ENCODE measurements around the gene GAS7. TPM values are rescaled to one million over a fixed set of nuclear protein-coding genes. Genes with fewer than 3 reads are reported as not detected.

Gene GAS7
- total RNA-seq, 3 donors from 2014 or later (not counting 1 experiment from before 2014, with no cell fraction given), result 70.7 to 89.1 (median 84.8) TPM

GRCh38 chr17:10127819-10128425 lies 70.5 kb downstream of the GAS7 start:
- H3K27ac ChIP-seq (ENCODE audit: low read length), result peak overlapping the region; percentile 8
- DNase-seq (no peak), ATAC-seq (peak in 1 of 3 donors; percentile 36)
- no peak for TF ChIP-seq CTCF (IDR thresholded peaks at IDR 0.05)
- WGBS (ENCODE audit: insufficient coverage), result 77% methylated on average over 19 of the region's 19 CpGs
- H3K9me3 ChIP-seq (ENCODE audit: control insufficient read depth, insufficient read depth, low read length), result no peaks in the 10 kb centered on the region
- Mint-ChIP-seq H3K4me1 (peaks cover 33 to 57% of the 10 kb centered on the region in 2 donors), H3K27me3 (ENCODE audit: low read depth in 2 of 2) (peaks cover 0 to 7% of the 10 kb centered on the region in 2 donors), H3K27ac (peak overlapping the region in 1 of 2 donors; percentile 38), H3K36me3 (no peaks in the 10 kb centered on the region), H3K4me3 (no peak overlapping the region), H3K9me3 (no peaks in the 10 kb centered on the region)
- H3K36me3 ChIP-seq (ENCODE audit: control insufficient read depth, insufficient read depth, low read length), result no peaks in the 10 kb centered on the region
- H3K4me1 ChIP-seq (ENCODE audit: control insufficient read depth, insufficient read depth, low read length), result peaks cover 65% of the 10 kb centered on the region
- intact Hi-C loops (cut with micrococcal nuclease), result no loop called here
- no peak overlapping the region for H3K4me3 ChIP-seq (ENCODE audit: low read length)
- no peaks in the 10 kb centered on the region for H3K27me3 ChIP-seq (ENCODE audit: control insufficient read depth, insufficient read depth, low read length)

GRCh38 chr17:10126616-10127501 lies 71.5 kb downstream of the GAS7 start:
- DNase-seq (no peak), ATAC-seq (peak in 2 of 3 donors; percentile 25 to 38)
- H3K27ac ChIP-seq (ENCODE audit: low read length), result peak overlapping the region; percentile 8
- WGBS (ENCODE audit: insufficient coverage), result 73% methylated on average over 16 of the region's 16 CpGs
- peak overlapping the region in 1 of 2 donors; percentile 6 for H3K27ac Mint-ChIP-seq
- H3K36me3 Mint-ChIP-seq, result no peaks in the 10 kb centered on the region
- no peaks in the 10 kb centered on the region for H3K27me3 ChIP-seq (ENCODE audit: control insufficient read depth, insufficient read depth, low read length)
- H3K36me3 ChIP-seq (ENCODE audit: control insufficient read depth, insufficient read depth, low read length), result no peaks in the 10 kb centered on the region
- H3K4me3 Mint-ChIP-seq, result no peak overlapping the region
- no peaks in the 10 kb centered on the region for H3K9me3 ChIP-seq (ENCODE audit: control insufficient read depth, insufficient read depth, low read length)
- peaks cover 0 to 7% of the 10 kb centered on the region in 2 donors for H3K27me3 Mint-ChIP-seq (ENCODE audit: low read depth in 2 of 2)
- peaks cover 39 to 68% of the 10 kb centered on the region in 2 donors for H3K4me1 Mint-ChIP-seq
- no peaks in the 10 kb centered on the region for H3K9me3 Mint-ChIP-seq
- H3K4me3 ChIP-seq (ENCODE audit: low read length), result no peak overlapping the region
- intact Hi-C loops (cut with micrococcal nuclease), result no loop called here
- peaks cover 75% of the 10 kb centered on the region for H3K4me1 ChIP-seq (ENCODE audit: control insufficient read depth, insufficient read depth, low read length)
- no peak for TF ChIP-seq CTCF (IDR thresholded peaks at IDR 0.05)

- H3K4me3 Mint-ChIP-seq, result no peak overlapping the region
- Histone ChIP-seq H3K4me1 (ENCODE audit: control insufficient read depth, insufficient read depth, low read length) (peaks cover 81% of the 10 kb centered on the region), H3K36me3 (ENCODE audit: control insufficient read depth, insufficient read depth, low read length) (no peaks in the 10 kb centered on the region), H3K27me3 (ENCODE audit: control insufficient read depth, insufficient read depth, low read length) (no peaks in the 10 kb centered on the region), H3K27ac (ENCODE audit: low read length) (no peak overlapping the region), H3K9me3 (ENCODE audit: control insufficient read depth, insufficient read depth, low read length) (no peaks in the 10 kb centered on the region), H3K4me3 (ENCODE audit: low read length) (no peak overlapping the region)
- peaks cover 0 to 7% of the 10 kb centered on the region in 2 donors for H3K27me3 Mint-ChIP-seq (ENCODE audit: low read depth in 2 of 2)
- ATAC-seq, result no peak
- TF ChIP-seq CTCF (IDR thresholded peaks at IDR 0.05), result no peak
- DNase-seq, result no peak
- whole genome bisulfite sequencing (ENCODE audit: insufficient coverage), result 93% methylated on average over 18 of the region's 18 CpGs
- no peaks in the 10 kb centered on the region for H3K36me3 Mint-ChIP-seq
- intact Hi-C loops (cut with micrococcal nuclease), result no loop called here
- peak overlapping the region in 1 of 2 donors; percentile 6 for H3K27ac Mint-ChIP-seq
- H3K4me1 Mint-ChIP-seq, result peaks cover 45 to 73% of the 10 kb centered on the region in 2 donors
- H3K9me3 Mint-ChIP-seq, result no peaks in the 10 kb centered on the region
Measured at GRCh38 chr17:10126276-10126615, 72.2 kb downstream of the GAS7 start.

All from natural killer cell (primary cell).